NCI-H82 treated with DMSO at 0.1 percent for 48 hours (cell line): ENCODE measurements around the gene OPCML.

Source experiments
- DNase-seq: peaks from one replicate; lab custom pipeline; 2025; ENCODE audit not compliant: unreplicated experiment; lab: John Stamatoyannopoulos, UW

OPCML gene

DNA sequence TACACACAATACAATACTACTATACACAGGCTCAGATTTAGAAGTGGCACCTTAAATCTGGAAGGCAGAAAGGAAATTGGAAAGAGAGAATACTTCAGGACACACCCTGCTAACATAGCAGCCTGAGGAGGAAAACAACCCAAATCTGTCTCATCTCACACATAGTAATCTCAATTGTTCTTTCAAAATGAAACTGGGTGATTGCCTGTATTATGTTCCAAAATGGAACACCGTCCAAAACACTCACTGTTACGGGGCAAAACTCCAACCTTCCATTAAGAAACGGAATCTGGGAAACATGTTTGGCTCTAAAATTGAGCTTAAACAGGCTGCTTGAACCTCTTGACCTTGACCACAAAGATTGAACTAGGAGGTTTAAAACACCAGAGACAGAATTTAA, 572.6 kb downstream of the OPCML start:
- no peak for DNase-seq

DNA sequence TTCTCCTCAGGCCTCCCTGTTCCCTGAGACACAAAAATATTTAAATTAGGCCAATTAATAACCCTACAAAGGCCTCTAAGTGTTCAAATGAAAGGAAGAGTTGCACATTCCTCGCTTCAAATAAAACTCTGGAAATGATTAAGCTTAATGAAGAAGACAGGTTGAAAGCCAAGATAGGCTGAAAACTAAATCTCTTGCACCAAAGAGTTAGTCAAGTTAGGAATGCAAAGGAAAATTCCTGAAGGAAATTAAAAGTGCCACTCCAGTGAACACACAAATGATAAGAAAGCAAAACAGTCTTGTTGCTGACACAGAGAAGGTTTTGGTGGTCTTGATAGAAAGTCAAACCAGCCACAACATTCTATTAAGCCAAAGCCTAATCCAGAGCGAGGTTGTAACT, 574.4 kb downstream of the OPCML start:
- DNase-seq, result no peak

DNA sequence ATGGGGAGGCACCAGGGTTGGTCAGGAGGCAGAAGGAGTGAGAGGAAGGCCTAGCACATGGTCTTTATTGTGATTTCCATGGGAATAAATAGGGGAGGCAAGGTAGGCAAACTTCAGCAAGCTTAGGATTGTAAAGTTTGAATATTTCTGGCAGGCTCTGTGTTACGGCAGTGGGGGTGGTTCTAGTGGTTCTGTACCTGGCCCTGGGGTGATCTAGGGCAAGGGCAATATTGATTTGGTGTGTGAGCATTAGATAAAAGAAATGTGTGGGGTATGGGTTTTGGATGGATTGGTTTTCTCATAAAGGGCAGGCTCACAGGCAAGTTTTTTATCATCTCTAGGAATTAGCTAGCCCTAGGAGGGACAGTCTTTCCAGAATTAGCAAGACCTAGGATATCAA, 584.0 kb downstream of the OPCML start:
- DNase-seq, result no peak

DNA sequence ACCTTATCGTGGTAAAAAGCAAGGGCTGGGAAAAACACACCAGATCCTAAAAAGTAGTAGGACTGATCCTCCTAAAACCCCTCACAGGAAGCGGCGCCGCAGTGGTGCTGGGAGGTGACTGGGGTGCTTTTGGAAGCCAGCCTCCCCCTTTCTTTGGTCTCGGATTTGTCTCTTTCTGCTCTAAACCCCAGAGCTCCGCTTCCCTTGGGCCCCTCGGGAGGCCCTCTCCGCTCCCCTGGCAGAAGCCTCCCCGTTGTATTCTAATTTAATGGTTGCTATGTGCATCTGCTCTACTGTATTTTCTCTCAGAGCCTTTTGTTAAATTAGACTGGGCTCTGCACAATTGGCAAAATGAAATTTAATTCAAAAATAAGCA, 587.7 kb downstream of the OPCML start:
- DNase-seq, result no peak

DNA sequence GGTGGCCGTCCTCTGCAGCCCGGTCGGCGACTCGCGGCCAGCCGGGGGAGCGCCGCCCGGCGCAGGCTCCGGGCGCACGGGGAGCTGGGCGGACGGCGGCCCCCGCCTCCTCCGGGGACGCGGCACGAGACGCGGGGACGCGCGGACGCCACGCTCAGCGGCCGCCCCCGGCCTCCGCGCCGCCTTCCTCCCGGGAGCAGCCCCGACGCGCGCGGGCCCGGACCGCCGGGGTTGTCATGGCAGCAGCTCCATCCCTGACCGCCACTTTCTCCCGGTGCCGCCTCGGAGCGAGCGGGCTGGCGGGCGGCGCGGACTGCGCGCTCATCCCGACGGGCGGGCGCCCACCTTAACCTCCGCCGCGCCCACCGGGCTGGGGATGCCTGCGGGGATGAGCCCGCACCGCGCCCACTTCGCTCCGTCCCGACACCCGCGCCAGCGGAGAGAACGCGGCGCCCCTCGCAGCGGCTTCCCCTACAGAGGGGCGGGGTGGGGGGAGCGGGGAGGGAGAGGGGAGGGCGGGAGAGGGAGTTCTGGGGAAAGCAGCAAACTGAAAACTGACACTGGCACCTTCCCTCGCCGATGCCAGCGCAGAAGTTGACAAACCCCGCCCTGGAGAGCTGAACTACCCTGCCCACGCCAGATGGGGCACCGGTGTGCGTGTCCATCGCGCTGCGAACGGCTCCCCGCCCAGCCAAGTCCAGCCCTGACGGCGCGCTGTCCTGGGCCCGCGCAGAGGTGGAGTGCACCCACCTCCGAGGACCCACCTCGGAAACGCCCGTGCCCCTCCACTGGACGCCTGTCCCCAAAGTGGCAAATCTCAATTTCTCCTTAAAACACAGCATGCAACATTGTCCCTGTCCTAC, 588.4 kb downstream of the OPCML start:
- DNase-seq, result no peak

DNA sequence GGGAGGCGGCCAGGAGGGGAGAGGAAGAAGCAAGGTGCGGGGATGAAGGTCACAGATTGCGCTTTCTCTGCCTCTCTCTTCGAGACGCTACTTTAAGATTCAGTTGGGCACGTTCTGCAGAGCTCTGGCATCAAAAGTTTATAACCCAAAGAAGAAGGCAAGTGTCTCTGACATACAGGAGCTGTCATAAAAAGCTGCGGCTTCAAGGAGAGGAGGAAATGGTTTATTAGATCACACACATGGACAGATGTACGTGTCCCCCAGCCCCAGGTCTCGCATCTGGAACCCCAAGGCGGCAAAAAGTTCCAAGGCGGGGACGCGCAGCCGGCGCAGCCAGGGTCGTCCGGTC, 589.0 kb downstream of the OPCML start:
- no peak for DNase-seq

DNA sequence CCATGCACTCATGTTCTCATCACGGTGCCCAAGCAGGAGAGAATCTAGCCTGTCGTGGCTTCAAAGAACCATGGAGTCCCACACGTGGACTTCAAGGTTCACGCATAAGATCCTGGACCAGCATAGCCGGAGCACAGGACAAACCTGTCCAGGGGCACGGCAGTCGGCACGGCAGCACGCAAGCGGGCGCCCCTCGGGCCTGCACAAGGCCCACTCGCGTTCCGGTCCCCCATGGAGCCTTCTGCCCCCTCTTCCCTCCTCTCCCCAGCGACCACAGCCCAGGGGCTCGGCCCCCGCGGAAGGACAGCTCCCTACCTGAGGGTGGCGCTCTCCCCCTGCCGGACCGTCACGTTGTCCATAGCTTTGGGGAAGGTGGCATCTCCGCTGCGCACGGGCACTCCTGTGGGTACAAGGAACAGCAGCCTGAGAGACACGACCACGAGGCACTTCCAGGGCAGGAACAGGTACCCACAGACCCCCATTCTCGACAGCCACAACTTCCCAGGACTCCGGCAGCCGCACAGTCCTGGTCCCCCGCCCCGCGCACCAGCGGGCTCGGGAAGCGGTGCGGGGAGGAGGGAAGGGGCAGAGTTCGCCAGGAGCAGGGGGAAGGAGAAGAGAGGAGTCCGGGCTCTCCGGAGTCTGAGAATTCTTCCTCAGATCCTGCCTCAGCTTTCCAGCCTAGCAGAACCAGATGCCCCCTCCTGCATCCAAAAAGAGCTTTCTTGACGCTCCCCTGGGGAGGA, 589.5 kb downstream of the OPCML start:
- DNase-seq, result no peak

DNA sequence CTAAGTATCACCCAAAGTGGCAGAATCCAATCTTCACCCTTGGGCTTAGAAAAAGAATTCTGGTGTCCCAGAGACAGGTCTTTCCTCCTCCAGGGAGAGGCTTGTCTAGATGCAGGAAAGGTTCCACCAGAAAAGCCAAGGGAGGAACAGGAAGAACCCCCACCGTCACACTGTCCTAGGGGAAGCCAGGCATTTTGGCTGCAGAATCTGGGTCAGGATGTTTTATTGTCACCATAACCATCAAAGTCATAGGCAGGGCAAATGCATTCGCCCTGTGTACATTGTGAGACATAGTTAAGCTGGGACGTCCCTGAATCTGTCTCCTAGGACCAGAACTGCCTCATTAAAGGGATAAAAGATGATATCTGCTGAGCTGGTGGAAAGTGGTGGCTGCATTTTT, 590.5 kb downstream of the OPCML start:
- no peak for DNase-seq

DNA sequence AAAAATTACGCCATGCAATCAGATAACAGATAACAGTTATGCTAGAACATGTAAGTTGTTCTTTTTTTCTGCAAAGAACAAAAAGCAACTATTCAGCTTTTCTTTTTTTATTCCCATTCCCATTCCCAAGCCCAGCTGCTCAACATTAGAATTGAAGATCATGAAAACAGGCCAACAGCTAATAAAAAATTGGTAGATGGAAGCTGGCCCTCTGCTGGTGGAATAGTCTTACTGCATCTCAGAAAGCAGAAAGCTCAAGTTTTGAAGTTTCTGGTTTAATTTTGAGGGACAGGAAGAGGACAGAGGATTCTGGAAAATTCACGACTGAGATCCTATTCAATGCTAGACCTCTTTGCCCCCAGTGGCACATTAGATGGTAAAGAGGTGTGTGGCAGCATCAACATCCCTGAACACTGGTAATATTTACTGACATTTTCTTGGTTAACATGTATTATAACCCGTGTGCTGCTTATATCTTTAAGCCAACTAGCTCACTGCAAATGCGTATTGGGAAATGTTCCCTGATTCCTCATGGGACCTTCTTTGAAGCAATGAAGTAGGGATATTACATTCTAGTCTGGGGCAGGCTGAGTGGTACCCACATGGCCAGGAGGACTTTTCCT, 591.2 kb downstream of the OPCML start:
- no peak for DNase-seq

DNA sequence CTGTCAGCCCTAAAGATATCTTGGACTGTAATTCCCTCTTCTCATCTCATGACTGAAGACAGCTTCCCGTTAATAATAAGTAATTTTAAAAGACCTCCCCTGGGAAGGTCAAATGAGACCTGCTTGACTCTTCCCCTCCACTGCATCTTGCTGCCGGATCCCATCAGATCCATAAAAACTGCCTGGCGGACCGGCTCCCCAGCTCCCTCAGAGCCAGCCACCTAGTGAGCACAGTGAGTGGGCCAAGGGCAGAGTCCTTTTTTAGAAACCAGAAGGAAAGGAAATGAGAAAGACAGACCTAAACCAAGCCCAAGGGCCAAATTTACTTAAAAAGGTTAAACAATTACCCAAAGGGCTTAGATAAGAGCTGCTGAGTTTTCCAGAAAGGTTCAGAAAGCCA, 595.3 kb downstream of the OPCML start:
- DNase-seq, result no peak

DNA sequence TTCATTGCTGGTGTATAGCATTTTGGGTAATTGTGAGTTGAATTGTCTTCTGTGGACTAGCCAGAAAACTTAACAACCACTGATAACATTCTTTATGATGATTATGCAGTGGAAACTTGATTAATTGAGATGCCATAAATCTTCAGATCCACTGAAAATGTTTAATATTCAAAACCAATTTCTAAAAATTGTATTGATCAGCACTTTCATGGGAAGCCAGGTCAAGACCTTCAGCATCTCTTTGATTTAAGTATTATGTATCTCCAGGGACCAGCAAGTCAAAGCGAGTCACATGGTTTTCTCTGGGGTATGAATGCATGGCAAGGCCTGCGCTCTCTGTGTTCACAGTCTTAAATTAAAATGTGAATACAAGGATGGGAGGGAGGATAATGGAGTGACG, 596.9 kb downstream of the OPCML start:
- DNase-seq, result no peak

DNA sequence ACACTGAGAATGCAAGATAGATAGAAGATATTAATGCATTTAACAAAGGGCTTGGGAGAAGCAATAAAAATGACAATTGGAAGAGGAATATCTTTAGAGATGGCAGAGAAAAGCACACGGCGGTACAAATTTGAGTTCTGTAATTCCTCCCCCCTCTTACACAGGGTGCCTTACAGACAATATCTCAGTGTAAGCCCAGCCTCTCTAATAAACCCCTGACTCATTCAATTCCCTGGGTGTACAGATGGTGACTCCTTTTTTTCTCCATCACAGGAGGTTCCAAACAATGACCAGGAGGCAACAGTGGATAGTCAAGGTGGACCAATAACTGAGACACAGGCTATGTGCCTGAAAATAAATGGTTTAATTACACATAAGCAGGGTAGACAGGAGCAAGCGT, 598.6 kb downstream of the OPCML start:
- DNase-seq, result no peak

DNA sequence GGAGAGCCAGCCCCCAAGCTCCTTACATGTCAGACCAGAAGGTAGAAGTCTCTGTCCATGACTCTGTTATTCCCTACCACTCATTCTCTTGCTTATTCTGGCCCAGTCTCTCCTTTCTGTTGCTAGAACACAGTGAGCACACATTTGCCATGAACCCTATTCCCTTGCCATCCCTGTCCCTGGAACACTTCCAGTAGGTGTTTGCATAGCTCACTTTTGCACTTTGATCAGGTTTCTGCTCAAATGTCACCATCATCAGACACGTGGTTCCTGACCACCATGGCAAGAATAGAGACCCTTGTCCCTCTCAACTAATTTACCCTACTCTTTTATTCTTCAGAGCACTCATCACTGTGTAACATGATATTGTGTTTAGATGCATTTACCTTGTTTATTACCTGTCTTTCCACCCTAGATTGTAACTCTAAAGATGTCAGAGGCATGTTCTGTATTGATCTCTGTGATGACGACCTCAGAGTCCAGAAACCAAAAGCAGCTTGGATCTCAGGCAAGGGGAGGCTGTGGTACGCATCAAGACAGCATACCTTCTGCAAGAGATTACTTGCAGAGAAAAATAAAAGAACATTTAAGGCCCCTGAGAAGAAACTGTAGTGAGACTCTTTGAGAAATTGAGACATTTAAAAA, 606.4 kb downstream of the OPCML start:
- no peak for DNase-seq

DNA sequence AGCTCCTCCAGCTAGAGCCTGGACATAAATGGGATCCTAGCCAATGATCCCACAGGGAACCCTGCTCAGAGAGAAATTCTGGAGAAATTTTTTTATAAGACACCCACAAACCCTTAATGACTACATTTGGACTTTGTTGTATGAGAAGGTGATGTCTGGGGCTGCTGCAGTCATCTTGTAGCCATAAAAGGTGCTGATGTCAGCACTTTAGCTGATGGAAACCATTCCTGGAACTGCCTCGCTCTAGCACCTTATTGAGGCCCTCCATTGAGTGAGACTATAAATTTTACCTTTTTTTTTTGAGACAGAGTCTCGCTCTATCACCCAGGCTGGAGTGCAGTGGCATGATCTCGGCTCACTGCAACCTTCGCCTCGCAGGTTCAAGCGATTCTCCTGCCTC, 610.7 kb downstream of the OPCML start:
- DNase-seq, result no peak

DNA sequence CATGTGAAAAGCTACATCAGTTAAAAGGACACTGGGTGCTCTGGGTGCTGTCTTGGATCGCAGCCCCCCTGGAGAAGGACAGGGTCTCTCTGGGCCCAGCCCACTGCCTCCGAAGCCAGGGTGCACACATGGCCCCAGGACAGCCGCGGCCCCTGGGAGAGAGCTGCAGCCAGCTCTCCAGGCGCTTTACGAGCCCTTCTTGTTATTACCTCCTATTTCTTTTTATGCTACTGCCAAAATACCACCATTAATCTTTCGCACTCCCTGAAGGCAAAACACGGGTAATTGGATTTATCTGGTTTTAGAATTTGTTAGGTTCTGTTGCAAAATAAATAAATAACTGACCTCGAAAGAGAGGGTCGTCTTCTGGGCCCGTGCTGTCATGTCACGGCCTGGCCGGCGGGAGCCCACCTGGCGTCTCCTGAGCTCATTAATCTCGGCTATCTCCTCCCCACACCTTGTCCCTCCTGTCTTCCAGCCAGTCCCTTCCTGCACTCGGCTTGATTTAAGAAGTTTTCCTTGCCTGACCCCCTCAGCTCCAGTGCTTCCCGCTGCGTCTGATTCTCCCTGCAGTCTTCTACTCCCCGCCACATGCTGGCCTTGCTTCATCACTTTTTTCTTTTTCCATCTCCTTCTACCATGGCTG, 611.7 kb downstream of the OPCML start:
- DNase-seq, result peak; percentile 23

DNA sequence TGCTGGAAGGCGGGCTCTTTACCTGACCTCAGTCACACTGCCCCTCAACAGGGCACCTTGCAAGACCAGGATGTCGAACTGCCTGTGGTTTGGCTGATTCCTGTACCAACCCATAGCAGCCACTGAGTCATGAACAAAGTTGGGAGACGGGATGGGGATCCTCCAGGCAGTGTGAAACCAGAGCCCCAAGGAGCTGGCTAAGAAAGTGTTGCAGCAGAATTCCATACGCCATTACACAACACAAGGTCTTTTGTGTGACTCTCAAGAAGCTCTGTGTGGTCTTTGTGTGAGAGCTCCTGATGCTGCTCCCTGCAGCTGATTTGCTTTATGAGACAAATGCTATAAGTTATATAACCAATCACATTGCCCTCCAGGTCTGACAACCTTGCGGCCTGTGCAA, 617.7 kb downstream of the OPCML start:
- no peak for DNase-seq

DNA sequence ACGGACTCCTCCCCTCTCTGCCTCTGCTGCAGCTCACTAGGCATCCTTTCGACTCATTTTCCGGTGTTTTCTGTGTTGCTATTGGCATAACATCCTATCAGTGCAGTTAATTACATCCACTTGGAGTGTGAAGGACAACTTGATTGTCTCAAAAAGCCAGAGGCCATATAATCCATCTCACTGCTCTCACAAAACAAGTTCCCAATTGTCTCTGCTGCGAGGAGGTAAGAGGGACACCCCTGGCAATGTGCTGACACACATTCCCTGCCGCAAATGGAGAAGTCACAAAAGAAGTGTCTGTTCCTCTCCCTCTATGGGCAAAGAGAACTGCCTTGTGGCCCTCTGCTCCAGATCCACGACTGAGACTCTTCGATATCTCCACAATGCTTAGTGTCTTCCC, 618.4 kb downstream of the OPCML start:
- no peak for DNase-seq

DNA sequence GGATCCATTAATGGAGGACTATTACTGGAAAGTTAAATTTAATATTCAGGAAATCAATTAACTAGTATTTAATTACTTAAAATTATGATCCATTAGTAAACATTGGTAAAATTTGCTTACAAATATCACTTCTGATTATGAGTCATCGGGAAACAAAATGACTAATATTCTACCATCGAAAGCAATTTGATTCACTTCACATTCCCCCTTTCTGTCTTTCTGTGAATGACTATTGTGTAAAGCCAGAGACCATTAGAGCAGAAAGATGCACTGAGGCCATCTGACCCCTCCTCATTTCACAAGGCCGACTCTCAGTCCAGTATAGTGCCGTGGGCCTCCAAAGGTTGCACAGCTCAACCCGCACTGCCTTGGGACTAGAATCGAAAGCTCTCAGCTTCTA, 619.0 kb downstream of the OPCML start:
- DNase-seq, result no peak

DNA sequence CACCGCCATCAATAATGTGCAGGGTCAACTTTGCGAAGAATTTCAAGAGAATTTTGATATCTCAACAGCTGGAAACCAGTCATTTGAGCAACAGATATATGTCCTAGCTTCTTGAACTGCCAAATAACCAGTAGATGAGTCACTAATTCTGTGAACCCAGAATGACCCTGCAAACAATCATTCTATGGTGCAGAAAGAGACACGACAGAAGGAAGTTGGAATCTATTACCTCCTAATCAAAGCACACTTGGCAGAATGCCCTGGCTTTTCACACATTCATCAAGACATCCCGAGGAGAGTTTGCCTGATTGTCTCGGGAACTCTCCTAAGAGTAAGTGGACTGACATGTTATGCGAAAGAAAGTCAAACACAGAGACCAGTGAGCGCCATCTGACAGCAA, 621.1 kb downstream of the OPCML start:
- no peak for DNase-seq

DNA sequence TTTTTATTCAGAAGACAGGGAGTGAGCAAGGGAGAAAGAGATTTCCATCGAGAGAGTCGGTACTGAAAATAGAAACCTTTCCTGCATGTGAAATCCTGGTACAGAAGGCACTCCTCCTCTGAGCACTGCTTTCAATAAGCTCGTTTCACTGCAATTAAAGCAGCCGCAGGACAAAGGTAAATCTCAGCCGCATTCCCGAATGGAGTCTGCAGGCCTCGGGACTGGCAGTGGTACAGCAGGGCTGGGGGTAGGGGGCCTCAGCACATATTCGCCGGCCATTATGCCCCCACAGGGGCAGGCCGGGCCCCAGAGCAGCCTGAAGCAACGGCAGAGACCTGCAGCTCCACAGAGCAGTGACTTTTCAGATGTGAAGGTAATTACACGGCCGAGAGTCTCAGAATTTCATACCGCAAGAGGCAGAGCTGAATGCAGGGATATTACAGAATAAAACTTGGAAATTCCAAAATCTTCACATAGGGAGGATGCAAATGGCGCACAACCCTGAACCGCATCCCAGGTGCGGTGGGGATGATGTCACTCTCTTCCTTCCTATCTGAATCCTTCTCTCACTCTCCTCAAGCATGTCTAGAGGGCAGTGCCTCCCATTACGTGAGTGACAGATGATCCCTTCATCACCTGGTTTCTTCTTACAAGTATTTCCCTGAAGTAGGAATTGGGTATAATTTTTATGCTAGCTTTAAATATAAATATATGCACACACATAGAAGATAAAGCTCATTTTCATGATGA, 622.1 kb downstream of the OPCML start:
- no peak for DNase-seq
